Measurements from ENCODE around the gene VIPR1.

The VIPR1 gene

DNA sequence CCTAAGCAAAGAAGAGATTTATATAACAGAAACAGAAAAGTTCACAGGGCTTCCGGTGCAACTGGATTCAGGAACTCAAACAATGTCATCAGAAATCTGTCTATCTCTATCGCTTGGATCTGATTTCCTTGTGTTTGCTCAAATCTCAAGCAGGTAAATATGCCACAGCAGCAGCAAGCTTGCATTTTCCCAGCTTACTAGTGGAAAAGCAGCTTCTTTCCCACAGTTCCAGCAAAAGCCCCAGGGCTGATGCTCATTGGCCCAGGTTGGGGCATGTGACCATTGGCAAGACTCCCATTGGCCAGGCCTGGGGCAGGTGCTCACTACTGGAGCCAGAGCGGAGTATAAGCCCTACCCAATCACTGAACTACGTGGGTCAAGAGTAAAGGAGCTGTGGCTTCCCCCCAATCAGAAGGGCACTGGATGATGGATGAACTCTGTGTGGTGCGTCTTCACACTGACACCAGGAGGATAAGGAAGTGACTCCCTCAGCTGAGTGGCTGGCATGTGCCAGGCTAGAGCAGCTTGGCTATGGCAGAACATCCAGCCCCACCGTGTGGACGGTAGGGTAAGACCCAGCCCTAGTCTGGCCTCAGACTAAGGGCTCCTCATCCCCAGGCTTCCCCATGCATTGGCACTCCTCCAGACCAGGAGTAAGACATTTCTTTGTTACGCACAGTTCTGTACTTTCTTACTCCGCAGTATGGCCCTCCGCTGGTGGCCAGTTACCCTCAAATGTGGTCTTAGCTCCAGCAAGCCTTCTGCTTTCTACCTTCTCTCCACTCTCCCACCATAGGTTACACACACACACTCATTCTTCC is 13.1 kb upstream of the VIPR1 start:
- no peaks in the 10 kb centered on the region for H3K36me3 Mint-ChIP-seq
- no peaks in the 10 kb centered on the region for H3K27me3 Mint-ChIP-seq
- no peak overlapping the region for H3K4me3 Mint-ChIP-seq
- H3K27ac Mint-ChIP-seq = no peak overlapping the region
- no peaks in the 10 kb centered on the region for H3K4me1 Mint-ChIP-seq (ENCODE audit: low read depth)
- H3K9me3 Mint-ChIP-seq (ENCODE audit: low read depth) = no peaks in the 10 kb centered on the region

DNA sequence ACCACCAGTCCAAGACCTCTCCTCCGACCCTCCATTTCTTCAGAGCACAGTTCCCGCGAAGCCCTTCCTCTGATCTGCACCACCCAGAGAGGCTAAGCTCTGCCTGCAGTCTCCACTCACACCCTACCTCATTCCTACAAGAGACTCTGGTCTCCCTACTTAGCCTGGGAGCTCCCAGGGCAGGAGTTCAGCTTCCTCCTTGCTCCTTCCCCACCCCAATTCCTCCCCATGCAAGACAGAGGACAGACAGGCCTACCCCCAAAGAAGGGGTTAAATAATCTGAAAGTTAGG is 12.6 kb upstream of the VIPR1 start:
- Mint-ChIP-seq H3K4me3 (no peak overlapping the region), H3K27me3 (no peaks in the 10 kb centered on the region), H3K36me3 (no peaks in the 10 kb centered on the region), H3K4me1 (ENCODE audit: low read depth) (no peaks in the 10 kb centered on the region), H3K9me3 (ENCODE audit: low read depth) (no peaks in the 10 kb centered on the region), H3K27ac (no peak overlapping the region)

DNA sequence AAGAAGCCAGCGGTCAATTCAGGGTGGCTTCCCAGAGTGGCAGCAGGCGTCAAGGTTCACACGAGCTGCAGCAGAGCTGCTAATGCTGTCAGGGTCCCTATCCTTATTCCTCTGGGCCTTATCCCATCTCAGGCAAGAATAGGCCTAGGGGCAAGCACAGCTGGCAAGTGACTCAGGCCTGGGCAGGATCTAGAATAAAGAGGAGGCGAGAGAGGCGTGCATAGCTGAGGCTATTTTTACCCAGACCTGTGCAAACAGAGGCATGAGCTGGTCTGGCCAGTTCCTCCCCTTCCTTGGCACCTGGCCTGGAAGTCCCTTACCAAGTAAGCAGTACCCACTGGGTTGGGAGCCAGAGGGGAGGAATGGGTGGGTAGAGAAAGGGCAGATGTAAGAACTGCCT is 12.2 kb upstream of the VIPR1 start:
- no peaks in the 10 kb centered on the region for H3K4me1 Mint-ChIP-seq (ENCODE audit: low read depth)
- no peaks in the 10 kb centered on the region for H3K36me3 Mint-ChIP-seq
- no peaks in the 10 kb centered on the region for H3K9me3 Mint-ChIP-seq (ENCODE audit: low read depth)
- no peak overlapping the region for H3K27ac Mint-ChIP-seq
- H3K4me3 Mint-ChIP-seq = no peak overlapping the region
- no peaks in the 10 kb centered on the region for H3K27me3 Mint-ChIP-seq

DNA sequence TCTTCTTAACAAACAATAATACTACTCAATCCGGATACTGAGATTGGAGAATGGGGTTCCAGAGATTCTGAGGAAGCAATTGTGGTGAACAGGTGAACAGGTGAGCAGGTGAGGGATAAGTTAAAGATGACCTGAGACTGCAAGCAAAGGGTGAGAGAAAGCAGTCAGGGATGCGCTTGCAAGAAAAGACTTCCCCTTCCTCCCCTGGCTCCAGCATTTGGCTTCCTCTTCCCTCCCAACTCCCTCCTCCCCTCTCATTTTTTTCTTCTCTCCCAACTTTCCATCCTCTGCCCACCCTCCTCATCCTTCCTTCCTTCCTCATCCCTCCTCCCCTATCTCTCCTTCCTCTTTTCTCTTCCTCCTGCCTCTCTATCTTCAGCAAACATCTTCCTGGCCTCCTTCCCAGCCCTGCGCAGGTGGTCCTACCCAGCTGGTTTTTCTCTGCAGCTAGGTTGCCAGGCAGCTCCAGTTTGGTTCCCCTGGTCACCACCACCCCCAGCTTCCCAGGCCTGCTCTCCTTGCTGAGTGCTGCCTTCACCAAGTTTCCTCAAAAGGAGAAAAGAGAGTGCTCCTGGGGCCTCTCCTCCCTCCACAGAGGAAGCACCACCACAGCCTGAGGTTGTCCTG is 10.4 kb upstream of the VIPR1 start:
- no peaks in the 10 kb centered on the region for H3K9me3 Mint-ChIP-seq (ENCODE audit: low read depth)
- no peaks in the 10 kb centered on the region for H3K27me3 Mint-ChIP-seq
- H3K36me3 Mint-ChIP-seq = no peaks in the 10 kb centered on the region
- no peak overlapping the region for H3K4me3 Mint-ChIP-seq
- H3K27ac Mint-ChIP-seq = no peak overlapping the region
- no peaks in the 10 kb centered on the region for H3K4me1 Mint-ChIP-seq (ENCODE audit: low read depth)

DNA sequence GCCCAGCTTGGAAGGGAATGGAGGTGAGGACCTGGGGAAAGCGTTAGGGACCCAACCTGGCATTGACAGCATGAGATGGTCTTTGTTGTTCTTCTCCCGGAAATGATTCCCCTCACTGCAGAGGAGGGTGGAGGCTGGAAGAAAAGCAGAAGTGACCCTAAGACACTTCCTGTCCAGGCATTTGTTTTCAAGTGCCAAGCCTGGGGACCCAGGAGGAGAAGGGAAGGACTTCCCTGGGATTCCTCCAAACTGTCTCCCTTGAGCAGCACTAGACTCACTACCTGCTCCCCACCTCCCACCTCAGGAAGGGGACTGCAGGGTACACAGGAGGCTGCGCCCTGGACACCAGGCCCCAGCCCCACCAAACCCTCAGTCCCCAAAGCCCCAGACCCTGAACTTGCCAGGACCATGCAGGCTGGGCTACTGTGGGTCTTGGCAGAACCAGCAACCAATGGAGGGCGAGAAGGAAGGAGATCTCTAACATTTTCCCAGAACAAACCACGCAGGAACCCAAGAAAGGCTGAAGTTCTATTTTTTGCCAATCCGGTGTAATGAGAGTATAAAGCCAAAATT is 9.8 kb upstream of the VIPR1 start:
- Mint-ChIP-seq H3K27ac (no peak overlapping the region), H3K9me3 (ENCODE audit: low read depth) (no peaks in the 10 kb centered on the region), H3K36me3 (no peaks in the 10 kb centered on the region), H3K4me3 (no peak overlapping the region), H3K4me1 (ENCODE audit: low read depth) (no peaks in the 10 kb centered on the region), H3K27me3 (no peaks in the 10 kb centered on the region)

DNA sequence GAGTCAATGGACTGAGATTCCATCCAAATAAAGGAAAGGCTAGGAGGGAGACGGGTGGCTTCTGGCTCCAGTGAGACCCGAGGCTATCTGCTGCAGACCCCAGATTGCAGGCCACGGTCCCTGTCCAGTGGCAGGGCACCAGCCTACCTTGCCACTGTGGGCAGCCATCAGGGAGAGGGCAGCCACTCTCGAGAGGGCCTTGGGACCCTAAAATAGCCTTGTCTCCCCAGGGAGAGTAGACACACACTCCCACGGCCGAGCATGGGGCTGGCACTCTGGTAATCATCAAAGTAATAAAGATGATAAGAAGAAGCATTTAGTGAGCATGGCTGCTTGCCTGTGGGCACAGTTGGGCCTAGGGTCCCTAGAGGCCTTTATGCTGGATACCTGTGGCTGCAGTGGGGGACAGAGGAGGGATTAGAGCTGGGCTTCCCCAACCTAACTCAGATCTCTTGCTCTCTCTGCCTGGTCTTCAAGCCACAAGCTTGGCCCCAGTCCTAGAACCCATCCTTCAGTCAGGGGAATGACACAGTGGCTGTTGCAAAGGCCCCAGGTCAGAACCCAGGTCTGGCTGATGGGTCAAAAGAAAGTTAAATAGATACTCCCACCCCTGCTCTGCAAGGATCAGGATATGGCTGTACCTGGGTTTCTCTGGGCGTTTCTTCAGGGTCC is 9.2 kb upstream of the VIPR1 start:
- H3K4me1 Mint-ChIP-seq (ENCODE audit: low read depth) = no peaks in the 10 kb centered on the region
- H3K36me3 Mint-ChIP-seq = no peaks in the 10 kb centered on the region
- H3K27me3 Mint-ChIP-seq = no peaks in the 10 kb centered on the region
- H3K4me3 Mint-ChIP-seq = no peak overlapping the region
- H3K27ac Mint-ChIP-seq = no peak overlapping the region
- H3K9me3 Mint-ChIP-seq (ENCODE audit: low read depth) = no peaks in the 10 kb centered on the region

DNA sequence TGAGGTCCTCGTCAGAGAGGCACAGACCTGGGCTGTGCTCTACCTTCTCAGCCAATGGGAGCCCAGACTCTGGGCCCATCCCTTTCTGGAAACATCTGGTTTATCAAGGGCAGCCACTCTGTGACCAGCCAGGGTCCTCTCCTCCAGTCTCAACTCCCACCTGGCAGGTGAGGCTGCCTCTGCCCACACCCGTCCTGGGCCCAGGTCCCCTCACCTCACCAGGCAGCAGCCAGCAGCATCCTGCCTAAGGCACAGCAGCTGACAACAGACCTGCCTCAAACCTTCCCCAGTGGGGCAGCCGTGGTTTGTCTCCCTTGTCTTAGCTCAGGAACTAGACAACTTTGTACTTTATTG is 8.7 kb upstream of the VIPR1 start:
- no peaks in the 10 kb centered on the region for H3K36me3 Mint-ChIP-seq
- H3K27me3 Mint-ChIP-seq = no peaks in the 10 kb centered on the region
- H3K27ac Mint-ChIP-seq = no peak overlapping the region
- H3K9me3 Mint-ChIP-seq (ENCODE audit: low read depth) = no peaks in the 10 kb centered on the region
- no peaks in the 10 kb centered on the region for H3K4me1 Mint-ChIP-seq (ENCODE audit: low read depth)
- no peak overlapping the region for H3K4me3 Mint-ChIP-seq

DNA sequence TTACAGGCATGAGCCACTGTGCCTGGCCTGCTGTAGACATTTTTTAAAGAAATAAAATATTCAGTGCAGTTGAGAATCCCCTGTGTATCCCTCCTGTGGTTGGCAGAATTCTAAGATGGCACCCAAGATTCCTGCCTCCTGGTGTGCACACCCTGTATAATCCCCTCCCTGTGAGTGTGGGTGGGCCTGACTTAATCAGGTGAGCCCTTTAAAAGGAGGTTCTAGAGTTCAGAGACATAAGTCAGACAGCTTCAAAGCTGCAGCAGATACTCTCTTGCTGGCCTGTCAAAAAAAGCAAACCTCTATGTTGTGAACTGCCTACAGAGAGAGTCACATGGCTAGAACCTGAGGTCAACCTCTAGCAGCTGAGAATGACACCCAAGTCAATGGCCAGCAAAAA is 7.0 kb upstream of the VIPR1 start:
- Mint-ChIP-seq H3K36me3 (no peaks in the 10 kb centered on the region), H3K4me1 (ENCODE audit: low read depth) (no peaks in the 10 kb centered on the region), H3K4me3 (no peak overlapping the region), H3K9me3 (ENCODE audit: low read depth) (no peaks in the 10 kb centered on the region), H3K27me3 (peaks cover 5% of the 10 kb centered on the region), H3K27ac (no peak overlapping the region)

DNA sequence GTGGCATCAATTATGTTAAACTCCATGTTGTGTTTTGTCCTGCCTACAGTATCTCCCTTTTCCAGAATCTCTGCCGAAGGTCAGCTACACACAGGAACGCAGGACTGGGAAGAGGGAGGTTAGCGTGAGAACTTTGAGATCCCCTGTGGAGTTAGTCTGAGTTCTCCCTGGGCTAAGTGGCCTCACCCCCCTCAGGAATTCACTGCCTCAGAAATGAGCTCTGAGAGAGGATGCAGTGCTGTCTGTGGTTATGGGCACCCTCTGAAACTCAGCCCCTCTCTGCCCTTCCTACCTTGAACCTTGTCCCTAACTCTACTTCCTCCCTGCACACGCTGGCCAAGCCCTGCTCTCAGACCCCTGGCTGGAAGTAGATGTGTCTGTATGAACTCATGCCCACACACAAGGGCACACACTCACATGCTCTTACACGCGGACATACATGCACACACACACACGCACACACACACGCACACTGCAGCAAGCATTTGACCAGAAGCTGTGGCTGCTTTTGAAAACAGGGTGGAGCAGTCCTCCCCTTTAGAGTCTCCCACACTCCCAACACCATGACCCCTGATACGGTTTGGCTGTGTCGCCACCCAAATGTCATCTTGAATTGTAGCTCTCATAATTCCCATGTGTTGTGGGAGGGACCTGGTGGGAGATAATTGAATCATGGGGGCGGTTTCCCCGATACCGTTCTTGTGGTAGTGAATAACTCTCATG is 5.3 kb upstream of the VIPR1 start:
- Mint-ChIP-seq H3K9me3 (ENCODE audit: low read depth) (no peaks in the 10 kb centered on the region), H3K27ac (no peak overlapping the region), H3K36me3 (no peaks in the 10 kb centered on the region), H3K4me1 (ENCODE audit: low read depth) (peaks cover 11% of the 10 kb centered on the region), H3K4me3 (no peak overlapping the region), H3K27me3 (peaks cover 12% of the 10 kb centered on the region)

DNA sequence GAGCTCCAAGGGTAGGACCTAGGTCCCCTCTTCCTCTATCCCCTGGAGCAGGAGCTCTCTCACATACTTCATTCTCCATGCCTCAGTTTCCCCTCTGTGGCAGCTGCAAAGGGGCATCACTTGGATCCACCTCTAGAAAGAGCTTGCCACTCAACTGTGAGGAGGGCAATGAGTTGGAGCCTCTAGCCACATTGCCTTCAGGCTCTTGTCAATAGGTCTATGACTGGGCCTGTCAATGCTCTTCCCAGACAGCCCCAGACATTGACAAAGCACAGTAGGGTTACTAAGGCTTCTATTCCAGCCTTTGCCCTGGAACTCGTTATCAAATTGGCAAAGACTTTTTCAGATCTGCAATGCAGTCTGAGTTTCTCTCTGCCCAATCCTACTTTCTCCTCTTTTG is 4.4 kb upstream of the VIPR1 start:
- no peak overlapping the region for H3K4me3 Mint-ChIP-seq
- peaks cover 12% of the 10 kb centered on the region for H3K27me3 Mint-ChIP-seq
- H3K4me1 Mint-ChIP-seq (ENCODE audit: low read depth) = peaks cover 15% of the 10 kb centered on the region
- no peaks in the 10 kb centered on the region for H3K9me3 Mint-ChIP-seq (ENCODE audit: low read depth)
- H3K27ac Mint-ChIP-seq = no peak overlapping the region
- no peaks in the 10 kb centered on the region for H3K36me3 Mint-ChIP-seq

DNA sequence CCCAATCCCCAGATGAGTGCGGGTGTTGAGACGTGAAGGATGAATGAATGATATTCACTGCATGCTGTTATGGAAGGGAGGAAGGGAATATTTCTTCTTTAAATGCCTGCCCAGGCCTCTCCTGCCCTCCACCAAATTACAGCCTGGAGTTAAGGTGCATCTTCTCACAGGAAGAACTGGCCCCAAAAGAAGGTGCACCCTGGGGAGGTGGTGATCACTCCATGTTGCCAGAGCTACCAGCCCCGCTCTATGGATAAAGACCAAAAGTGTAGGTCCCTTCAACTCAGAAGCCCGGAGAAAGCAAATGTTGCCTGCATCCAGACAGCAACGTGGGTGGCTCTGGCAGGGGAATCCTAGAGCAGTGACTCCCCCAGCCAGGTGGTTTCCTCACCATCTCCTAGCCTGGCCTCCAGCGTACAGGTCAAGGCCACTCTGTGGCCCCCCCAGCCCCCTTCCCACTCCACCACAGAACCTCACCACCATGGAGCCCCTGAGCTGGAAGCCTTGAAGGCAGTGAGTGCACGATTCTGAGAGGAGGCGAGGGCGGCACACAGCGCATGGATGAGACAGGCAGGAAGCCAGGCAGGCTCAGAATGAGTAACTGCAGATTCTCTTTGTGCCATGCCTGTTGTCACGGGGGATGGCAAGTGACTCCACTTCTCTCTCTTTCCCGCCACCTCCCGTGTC is 3.5 kb upstream of the VIPR1 start:
- Mint-ChIP-seq H3K4me3 (no peak overlapping the region), H3K36me3 (no peaks in the 10 kb centered on the region), H3K27ac (no peak overlapping the region), H3K9me3 (ENCODE audit: low read depth) (no peaks in the 10 kb centered on the region), H3K4me1 (ENCODE audit: low read depth) (peaks cover 23% of the 10 kb centered on the region), H3K27me3 (peaks cover 12% of the 10 kb centered on the region)

DNA sequence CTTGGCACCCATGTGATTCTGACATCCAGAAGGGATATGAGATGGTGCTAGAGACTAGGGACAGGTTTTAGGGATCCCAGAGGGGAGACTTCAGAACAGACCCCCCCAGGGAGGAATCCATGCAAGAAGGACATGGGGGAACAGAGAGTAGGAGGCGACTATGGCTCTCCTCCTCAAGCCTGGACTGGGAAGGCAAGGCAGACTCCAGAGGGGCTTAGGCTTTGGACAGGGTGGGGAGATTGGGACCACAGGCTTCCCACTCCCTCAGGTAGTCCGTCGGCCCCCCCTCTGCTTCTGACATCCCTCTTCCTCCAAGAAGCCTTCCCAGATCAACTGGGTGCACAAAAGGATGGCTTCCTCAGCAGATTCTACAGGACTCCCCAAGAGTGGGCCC is 3.0 kb upstream of the VIPR1 start:
- Mint-ChIP-seq H3K27ac (no peak overlapping the region), H3K4me3 (no peak overlapping the region), H3K27me3 (peaks cover 12% of the 10 kb centered on the region), H3K4me1 (ENCODE audit: low read depth) (peaks cover 28% of the 10 kb centered on the region), H3K36me3 (no peaks in the 10 kb centered on the region), H3K9me3 (ENCODE audit: low read depth) (no peaks in the 10 kb centered on the region)

DNA sequence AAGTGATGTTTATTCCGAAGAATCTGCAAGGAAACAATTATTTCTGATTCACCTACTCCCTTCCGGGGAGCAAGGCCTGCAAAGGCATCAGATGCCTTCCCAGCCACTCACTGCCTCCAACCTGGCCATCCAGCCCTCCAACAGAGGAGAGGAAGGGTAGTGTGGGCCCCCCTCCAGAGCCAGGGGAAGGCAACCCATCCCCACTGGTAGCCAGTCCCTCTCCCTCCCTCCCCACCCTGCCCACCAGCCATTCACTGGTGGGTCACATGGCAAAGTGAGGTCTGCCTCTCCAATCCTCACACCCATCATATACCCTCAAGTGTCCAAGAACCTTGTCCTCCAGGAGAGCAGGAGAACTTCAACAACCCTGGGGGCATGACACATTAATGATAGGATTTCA is 2.4 kb upstream of the VIPR1 start:
- no peaks in the 10 kb centered on the region for H3K36me3 Mint-ChIP-seq
- H3K27me3 Mint-ChIP-seq = peaks cover 12% of the 10 kb centered on the region
- H3K9me3 Mint-ChIP-seq (ENCODE audit: low read depth) = no peaks in the 10 kb centered on the region
- H3K4me1 Mint-ChIP-seq (ENCODE audit: low read depth) = peaks cover 32% of the 10 kb centered on the region
- no peak overlapping the region for H3K4me3 Mint-ChIP-seq
- H3K27ac Mint-ChIP-seq = no peak overlapping the region

DNA sequence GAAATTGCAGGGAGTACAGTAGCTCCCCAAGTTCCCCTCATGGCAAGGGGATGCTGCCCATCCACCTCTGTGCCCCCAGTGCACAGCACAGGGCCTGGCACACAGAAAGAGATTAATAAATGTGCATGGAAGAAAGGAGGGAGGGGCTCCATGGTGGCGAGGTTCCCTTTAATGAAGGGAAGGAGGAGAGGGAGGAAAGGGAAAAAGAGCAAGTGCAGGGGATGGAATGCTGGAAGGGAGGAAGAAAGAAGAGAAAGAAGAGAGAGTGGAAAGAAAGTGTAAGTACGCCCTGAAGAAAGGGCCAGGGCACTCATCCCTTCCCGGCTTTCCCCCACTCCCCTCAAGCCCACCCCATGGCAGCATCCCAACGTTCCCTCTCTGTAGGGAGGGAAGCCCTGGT is 1.5 kb upstream of the VIPR1 start:
- Mint-ChIP-seq H3K27ac (no peak overlapping the region), H3K4me3 (peak overlapping the region; percentile 73), H3K4me1 (ENCODE audit: low read depth) (peaks cover 35% of the 10 kb centered on the region), H3K9me3 (ENCODE audit: low read depth) (no peaks in the 10 kb centered on the region), H3K27me3 (peaks cover 12% of the 10 kb centered on the region), H3K36me3 (no peaks in the 10 kb centered on the region)

DNA sequence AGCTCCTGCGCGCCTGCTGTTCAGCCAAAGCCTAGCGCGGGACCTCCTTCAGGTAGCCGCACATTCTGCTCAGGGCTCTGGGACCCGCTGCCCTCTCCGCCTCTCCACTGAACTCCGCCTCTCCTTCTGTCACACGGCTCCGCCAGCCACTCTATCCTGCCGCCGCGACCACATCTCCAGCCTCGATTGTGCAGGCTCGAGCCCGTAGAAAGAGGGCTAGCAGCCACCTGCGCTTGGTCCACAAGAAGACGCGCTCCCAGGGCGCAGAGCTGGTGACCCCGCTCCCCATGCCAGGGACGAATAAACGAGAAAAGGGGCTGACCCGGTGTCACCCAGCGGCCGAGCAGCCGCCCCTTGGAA is 1.1 kb upstream of the VIPR1 start:
- no peak overlapping the region for H3K27ac Mint-ChIP-seq
- peaks cover 38% of the 10 kb centered on the region for H3K4me1 Mint-ChIP-seq (ENCODE audit: low read depth)
- no peaks in the 10 kb centered on the region for H3K36me3 Mint-ChIP-seq
- peak overlapping the region; percentile 93 for H3K4me3 Mint-ChIP-seq
- H3K27me3 Mint-ChIP-seq = peaks cover 12% of the 10 kb centered on the region
- no peaks in the 10 kb centered on the region for H3K9me3 Mint-ChIP-seq (ENCODE audit: low read depth)

All from activated naive CD8-positive, alpha-beta T cell (primary cell).